Amygdala (tissue), 56 donors: ENCODE measurements around the gene LENG8.
A peak's percentile ranks its signal among the peaks of the same experiment; 100 is the strongest.

Source experiments
- DNase-seq, 56 donors: peaks; one replicate each; lab custom pipeline; 2025; lab: John Stamatoyannopoulos, UW

The LENG8 gene

GRCh38 chr19:54421521-54421920 is 27.5 kb upstream of the LENG8 start:
- peak in 1 of 56 donors; percentile 44 for DNase-seq

GRCh38 chr19:54422136-54422535 is 26.9 kb upstream of the LENG8 start:
- no peak for DNase-seq

GRCh38 chr19:54424201-54424600 is 24.8 kb upstream of the LENG8 start:
- DNase-seq, result no peak

GRCh38 chr19:54424660-54425381 is 24.2 kb upstream of the LENG8 start:
- DNase-seq, result no peak

- no peak for DNase-seq
Measured at GRCh38 chr19:54425382-54425723, 23.6 kb upstream of the LENG8 start.

GRCh38 chr19:54426291-54426931 is 22.6 kb upstream of the LENG8 start:
- peak in 18 of 56 donors; percentile 24 to 76 (median 43) for DNase-seq

- no peak for DNase-seq
Measured at GRCh38 chr19:54427586-54427985, 21.4 kb upstream of the LENG8 start.

- DNase-seq, result no peak
Measured at GRCh38 chr19:54428323-54429175, 20.4 kb upstream of the LENG8 start.

- DNase-seq, result no peak
Measured at GRCh38 chr19:54429176-54429495, 19.9 kb upstream of the LENG8 start.

GRCh38 chr19:54429545-54430227 is 19.3 kb upstream of the LENG8 start:
- peak in 1 of 56 donors; percentile 34 for DNase-seq

GRCh38 chr19:54430306-54431254 is 18.4 kb upstream of the LENG8 start:
- peak in 42 of 56 donors; percentile 22 to 84 (median 56) for DNase-seq

GRCh38 chr19:54431255-54431838 is 17.7 kb upstream of the LENG8 start:
- DNase-seq, result peak in 8 of 56 donors; percentile 23 to 37 (median 27)

GRCh38 chr19:54432144-54432738 is 16.8 kb upstream of the LENG8 start:
- DNase-seq, result no peak

- peak in 1 of 56 donors; percentile 40 for DNase-seq
Measured at GRCh38 chr19:54433697-54434096, 15.3 kb upstream of the LENG8 start.

GRCh38 chr19:54434112-54434872 is 14.7 kb upstream of the LENG8 start:
- DNase-seq, result peak in 20 of 56 donors; percentile 14 to 68 (median 40)

GRCh38 chr19:54434873-54435214 is 14.2 kb upstream of the LENG8 start:
- peak in 10 of 56 donors; percentile 29 to 68 (median 46) for DNase-seq

- peak in 11 of 56 donors; percentile 26 to 81 (median 52) for DNase-seq
Measured at GRCh38 chr19:54435551-54436016, 13.4 kb upstream of the LENG8 start.

- DNase-seq, result peak in 30 of 56 donors; percentile 12 to 81 (median 48)
Measured at GRCh38 chr19:54436031-54436523, 12.9 kb upstream of the LENG8 start.
